Dedifferentiated amniotic fluid mesenchymal stem cell (primary cell): ENCODE results near the gene SLC25A26.
A peak's percentile ranks its signal among the peaks of the same experiment; 100 is the strongest.

ENCODE experiments used
- DNase-seq: peaks from one replicate; pipeline ENCODE4 v3.0.0-alpha.2; 2016; ENCODE audit errors: extremely low spot score

The SLC25A26 gene

DNA sequence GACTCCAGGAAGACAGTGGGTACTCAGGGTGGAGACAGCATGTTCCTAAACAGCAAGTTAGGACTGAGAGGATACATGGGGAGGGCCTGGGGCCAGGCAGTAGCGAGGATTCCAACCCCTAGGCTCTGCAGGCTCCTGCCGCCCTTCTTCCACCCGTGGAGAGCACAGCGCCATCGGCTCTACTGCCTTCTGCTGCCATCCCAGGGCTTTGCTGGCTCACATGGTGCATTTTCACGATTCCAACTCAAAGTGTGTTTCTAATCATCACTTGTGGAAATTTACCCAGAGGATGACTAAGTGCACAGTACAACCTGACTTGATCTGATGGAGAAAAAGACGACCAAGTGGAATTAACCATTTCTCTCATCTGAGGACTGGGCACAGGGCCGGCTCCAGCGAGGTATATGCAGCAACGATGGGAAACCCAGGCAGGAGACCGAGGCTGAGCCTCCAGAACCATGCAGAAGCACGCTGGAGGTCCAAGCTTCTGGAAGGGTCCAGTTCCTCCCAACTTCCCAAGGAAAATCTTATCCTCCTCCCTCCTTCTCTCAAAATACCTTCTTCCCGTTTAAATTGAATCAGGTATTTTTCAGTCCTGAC is 175.5 kb downstream of the SLC25A26 start:
- DNase-seq: no peak

DNA sequence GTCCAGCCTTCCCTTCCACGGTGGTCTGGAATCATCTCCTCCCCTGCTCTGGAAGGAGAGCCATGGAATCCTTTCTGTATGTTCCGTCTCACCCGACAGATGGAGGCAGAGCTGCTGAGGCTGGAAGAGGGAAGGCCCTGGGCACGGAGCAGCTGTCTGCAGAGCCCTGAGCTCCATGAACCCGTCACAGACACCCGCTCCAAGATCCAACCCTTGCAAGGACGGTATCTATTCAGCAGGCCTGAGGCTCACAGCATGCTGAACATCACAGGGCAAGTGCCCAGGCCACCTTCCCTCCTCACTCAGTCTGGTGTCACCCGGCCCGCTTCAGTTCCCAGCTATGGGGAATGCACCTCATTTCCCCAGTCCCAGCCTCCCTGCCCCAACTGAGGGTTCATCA is 176.1 kb downstream of the SLC25A26 start:
- no peak for DNase-seq

DNA sequence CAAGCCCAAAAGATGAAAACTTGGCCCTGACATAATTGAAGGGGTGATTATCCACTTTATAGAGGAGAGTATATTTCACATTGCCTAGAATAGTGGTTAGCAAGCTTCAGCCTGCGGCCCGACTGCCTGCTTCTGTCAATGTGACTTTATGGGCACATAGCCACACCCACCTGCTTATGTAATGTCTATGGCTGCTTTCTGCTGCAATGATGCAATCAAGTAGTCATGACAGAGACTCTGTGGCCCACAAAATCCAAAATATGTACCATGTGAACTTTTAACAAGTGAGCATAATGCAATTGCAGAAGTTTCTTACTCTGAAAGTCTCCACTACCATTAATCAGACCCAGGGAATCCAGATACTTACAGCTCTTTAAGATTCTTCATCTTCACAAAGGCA is 176.9 kb downstream of the SLC25A26 start:
- no peak for DNase-seq

DNA sequence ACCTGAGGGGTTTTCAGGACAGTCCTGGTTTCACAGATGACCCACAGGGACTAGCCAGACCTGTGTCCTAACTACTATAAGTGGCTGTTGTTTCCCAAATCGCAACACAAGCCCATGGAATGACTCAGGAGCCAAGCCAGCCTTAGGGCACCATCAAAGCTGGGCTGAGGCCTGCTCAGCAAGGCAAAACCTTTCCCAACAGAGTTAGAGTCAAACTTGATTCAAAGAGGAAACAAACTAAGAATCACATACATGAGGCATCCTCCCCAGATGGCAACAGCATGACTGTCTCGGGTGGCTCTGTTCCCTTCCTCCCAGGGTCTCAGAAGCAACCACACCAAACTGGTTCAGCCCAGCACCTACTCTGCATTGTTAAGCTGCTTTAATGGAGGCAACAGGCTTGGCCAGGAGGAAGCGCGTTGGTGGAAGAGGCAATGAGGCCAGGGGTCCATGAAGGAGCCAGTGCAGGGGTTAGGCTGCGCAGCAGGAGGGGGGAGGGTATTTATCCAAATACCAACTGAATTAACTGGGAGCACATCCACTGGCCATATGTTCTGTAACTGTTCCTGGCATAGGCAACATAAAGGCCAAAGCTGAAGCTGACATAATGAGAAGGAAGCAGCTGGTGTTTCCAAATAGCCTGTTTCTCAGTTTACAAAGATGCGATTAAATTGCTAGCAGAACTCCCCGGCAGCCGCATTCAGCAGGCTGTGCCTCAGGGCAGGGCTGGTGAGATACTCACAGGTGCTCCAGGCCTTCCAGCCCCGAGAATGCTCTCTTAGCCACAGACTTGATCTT is 177.6 kb downstream of the SLC25A26 start:
- DNase-seq: no peak

DNA sequence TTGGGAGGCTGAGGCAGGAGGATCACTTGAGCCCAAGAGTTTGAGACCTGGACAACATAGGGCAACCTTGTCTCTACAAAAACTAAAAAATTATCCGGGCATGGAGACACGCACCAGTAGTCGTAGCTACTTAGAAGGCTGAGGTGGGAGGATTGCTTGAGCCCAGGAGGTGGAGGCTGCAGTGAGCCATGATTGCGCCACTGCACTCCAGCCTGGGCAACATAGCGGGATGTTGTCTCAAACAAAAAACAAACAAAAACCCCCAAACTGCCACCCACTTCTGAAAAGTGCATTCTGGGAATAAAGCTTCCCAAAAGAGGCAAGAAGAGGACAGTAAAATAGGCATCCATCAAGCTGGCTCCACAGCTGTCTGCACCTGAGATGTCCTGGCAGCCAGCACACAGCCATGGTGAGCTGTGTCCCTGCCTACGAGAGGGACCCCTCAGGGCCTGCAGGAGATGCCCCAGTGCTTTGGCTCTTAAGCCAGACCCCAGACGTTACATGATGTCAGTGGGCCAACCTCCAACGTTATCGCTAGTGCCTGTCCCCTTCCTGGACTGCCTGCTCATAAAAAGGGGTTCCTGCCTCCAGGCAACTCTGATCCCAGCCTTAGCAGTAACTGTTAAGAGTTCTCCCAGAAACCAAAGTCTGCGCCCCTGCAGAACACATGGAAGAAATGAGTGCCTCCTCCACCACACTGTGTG is 178.9 kb downstream of the SLC25A26 start:
- DNase-seq: no peak

DNA sequence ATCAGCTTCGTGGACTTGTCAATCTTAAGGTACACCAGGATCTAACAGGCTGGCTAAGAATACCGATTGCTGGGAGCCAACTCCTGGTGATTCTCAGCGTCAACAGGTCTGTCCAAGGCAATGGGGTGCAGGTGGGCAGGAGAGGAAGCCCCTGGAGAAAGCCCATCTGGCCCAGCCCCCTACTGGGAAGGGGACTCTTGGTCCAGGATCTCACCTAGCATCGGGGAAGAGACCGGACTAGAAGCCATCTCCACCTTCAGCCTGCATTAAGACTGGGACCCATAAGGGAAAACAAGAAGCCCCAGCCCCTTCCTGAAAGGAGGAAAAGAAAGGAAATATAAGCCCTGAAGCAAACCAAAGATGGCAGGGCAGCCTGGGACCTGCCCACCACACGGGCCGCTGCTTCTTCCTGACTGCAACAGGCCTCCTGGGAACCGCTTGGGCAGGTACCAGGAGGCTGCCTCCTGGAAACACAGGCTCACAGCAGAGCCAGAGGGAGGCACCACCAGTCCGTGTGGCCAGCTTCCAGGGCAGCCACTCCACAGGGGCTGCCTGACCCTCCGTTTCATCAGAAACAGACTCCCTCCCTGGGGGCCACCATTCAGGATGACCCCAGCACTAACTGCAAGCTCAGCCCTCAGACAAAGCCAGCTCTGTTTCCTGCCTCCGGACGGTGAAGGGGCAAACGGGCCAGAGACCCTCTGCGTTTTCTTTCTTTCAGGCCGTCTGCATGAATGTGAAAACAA is 179.8 kb downstream of the SLC25A26 start:
- no peak for DNase-seq

DNA sequence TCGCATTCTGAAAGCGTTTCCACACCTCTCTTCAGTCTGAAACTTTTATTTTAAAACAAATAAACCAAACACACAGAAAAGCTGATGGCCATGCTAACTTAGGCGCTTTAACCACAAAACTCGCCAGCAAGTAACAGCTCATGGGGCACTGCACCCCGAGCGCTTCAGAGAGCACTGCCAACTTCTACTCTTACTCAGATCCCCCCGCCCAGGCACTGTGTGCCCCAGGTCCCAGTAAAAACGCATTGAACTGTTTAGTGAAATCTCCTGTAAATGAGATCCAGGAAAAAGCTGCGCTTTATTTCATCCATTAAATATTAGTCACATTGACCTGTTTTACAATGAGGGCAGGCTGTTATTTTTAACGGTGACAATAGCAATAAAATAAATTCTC is 180.4 kb downstream of the SLC25A26 start:
- DNase-seq: no peak

DNA sequence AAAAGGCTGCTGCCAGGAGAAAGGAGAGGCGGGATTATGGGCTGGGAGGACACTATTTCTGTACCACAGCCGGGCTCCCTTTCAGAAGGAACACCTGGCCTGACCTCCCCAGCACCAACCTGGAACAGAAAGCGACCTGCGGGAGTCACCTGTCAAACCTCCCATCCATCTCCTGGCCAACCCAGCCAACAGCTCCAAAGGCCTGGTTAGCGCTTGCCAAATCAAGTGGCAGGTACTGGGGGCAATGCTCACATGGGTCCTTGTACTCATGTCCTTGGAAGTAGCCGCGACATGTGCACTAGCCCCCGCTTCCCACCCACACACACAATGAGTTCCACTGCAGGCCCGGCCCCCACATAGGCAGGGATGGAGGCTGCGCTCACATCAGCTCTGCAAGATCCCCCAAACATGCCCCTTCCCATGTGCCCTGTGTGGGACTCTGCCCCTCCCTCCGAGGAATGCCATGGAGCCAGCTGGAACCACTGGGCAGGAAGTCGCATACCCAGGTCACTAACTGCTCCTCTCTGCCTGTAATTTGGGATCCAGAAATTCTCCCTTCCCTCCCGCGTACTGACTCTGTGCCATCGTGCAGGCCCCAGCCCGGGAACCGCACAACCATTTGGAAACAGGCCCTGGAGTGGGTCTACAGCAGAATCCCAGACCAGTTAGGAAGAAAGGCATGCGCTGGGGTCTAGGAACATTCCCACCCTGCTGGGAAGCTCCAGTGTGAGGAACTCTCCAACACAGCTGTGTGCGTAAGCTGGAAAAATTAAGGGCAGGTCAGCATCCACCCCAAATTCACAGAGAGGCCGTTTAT is 181.1 kb downstream of the SLC25A26 start:
- no peak for DNase-seq

DNA sequence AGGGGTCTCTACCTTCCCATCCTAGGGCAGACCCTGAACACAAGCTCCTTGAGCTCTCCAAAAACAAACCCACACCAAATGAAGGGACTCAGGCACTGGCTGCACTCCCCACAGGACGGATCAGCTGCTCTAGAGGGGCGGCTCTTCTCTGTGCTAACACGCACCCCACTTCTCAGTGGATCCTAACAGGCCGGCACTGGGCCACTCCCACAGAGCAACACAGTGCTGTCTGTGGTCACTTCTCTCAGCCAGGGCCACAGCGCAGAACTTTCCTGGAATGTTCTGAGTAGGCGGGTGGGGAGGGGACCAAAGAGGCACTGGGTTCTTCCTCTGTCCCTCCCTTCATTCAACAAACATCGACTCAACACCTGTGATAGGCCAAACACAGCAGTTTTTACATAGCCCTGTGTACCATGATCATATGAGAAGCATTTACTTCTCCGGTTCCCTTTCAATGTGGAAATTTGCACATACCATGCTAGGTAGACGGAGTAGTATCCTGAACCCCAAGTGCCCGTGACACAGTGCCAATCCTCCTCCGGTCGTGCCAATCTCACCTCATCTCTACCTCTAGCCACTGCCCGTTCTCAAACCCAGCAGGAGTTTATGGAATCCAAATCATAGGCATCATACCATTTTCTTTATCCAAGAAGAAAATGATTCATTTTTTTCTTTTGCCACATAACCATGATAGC is 181.9 kb downstream of the SLC25A26 start:
- DNase-seq: no peak

DNA sequence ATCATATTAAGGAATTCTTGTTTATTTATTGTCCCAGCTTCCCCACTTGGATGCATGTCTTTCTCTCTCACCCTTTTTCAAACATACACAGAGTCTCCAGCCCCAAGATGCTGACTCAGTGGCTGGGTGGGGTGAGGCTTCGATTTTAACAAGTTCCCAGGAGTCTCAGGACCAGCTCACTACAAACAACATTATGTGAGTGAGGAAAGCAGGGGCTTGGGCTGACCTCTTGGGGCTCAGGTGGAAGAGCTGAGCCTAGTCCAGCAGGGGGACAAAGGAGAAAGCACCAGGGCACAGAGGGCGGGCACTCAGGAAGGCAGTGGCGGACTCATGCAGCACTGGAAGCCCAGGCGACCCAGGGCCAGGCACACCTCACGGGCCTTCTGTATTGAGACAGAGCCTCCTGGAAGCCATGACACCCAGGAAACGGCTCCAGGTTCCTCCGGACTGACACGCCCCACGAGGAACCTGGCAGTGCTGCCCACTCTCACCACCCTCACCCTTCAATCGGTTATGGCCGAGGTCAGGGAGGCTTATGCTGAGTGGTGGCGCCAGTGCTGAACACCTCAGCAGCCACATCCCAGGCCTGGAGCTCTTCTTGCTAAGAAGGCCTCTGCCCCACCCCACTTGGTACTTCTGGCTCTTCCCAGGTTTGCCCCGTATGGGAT is 182.7 kb downstream of the SLC25A26 start:
- no peak for DNase-seq

DNA sequence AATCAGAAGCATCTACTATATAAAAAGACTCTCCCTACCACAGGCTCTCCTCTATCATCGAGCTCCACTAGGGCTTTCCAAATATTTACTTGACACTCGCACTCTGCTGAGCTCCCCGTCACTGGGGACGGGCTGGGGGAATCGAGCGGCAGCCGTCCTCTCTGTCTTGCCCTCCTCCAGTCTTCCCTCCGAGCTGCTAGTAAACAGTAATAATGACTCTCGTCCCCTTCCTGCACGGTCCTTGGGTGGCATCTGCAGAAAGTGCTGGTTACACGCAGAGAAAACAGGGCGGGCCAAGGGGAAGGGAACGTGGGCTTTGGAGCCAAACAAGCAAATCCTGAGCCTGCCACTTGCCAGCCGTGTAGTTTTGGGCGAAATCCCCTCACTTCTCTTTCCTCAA is 183.4 kb downstream of the SLC25A26 start:
- no peak for DNase-seq

DNA sequence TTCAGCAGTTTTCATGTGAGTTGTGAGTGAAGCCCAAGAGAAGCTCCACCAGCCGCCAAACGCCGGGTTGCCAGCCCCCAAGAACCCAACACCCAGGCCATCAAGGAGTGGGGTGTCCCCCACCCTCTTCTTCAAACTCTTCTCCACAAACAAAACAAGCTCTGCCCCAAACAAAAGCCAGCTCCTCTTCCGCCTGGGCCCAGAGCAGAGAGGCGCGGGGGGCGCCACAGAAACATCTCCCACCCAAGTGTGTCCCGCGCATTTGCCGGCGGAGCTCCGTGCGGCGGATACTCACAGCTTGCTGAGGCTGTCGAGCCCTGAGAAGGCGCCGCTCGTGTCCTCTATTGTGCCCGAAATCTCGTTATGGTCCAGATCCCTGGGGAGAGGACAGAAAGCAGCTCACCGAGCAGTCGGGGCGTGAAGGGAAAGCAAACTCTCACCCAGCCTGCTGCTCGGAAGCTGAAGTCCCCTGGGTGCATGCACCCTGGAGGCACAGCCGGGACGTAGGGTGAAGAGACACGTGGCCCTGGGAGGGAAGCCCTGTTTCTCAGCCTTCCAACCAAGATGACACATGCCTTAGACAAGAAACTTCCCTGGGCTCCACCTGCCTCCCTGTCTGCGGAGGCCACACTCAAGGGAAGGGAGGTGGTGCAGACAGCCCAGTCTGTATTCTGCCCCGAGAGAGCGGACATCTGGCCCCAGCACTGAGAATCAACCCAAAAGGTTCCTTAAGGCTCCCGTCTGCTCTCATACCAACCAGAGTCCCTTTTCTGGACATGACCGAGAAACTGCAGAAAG is 184.3 kb downstream of the SLC25A26 start:
- no peak for DNase-seq

DNA sequence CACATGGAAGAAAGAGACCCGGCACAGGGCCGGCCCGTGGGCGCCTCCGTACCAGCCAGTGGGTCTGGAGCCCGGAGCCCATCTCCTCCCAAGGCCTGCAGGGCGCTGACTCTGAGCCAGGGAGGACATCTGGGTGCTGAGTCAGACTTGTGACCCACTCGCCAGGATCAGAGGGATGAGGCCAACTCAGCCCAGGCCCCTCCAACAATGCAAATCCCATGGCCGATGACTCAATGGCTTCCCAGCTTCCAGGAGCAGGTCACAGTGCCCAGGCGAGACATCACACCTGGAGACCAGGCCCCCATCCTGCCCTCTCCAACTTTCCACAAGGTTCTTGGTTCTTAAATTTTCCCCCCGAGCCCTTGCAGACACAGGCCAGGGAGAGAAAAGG is 184.9 kb downstream of the SLC25A26 start:
- peak; percentile 43 for DNase-seq

DNA sequence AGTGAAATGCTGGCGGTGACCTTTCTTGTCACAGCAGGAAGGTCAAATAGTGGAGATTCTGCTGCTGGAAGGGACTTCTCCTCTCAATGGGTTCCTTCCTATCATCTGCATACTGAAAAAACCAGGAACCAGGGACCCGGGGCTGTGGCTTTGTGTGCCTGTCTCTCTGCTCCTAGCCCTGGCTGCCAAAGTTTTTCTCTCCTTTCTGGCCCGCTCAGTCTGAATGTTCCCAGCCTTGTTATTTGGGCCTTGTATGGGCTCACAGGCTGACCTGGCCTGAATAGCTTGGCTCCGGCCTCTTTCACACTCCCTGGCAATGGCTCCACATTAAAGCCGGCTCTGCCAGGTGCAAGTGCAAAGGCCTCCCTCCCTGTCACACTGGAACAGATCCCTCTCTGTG is 185.4 kb downstream of the SLC25A26 start:
- DNase-seq: no peak

DNA sequence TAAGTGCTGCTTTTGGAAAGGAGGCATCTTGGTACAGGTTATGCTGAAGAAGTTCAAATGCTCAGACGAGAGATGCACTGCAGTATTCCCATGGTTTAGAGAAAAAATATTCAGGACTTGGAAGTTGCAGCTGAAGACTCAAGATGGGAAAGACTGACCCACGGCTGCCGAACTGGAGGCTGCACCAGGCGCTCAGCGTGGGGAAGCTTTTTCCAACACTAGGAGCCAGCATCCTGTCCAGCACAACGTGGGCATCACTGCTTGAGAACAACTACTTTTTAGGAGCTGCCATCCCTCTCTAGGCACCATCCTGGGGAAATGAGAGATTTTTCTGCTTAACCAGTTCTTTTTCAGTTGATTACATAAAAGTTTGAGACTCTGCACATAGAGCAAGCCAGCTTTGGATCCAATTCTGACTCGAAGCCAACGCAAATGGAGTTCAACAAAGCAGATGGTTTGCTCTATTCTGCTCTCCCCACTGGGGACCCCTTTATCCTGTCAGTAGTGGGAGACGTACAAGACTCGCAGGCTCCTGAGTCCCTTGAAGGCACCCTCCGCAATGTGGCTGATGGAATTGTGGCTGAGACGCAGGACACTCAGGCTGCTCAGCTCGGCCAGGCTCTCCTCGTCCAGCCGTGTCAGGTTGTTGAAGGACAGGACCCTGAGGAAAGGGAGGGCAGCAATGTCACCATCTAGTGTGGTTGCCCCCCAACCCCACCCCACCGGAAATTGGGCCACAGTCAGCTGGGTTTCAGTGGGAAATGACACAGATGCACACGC is 186.2 kb downstream of the SLC25A26 start:
- DNase-seq: no peak

DNA sequence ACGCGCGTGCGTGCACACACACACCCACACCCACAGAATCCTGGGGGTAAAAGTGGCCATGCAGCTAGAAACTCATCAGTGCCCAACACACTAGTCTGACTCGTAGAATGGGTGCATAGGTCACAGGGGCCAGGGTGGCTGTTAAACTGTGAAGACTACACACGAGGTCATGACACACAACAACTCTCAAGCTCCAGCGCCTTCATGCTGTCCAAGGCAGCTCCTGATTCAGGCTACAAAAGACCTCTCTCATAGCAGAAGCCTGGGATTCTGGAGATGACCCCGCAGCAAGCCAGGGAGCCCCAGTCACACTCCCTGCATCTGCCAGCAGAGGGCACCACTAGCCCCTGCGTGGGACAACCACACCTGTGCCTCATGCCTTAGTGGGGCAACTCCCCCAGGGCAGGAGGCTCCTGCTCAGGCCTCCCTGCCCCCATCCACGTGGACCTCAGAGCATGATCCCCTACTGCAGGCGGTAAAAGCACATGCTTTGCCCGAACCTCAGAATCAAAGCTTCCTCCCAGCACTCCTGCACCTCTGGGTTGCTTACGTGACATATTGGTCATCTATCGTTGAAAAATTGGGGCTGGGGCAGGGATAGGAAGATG is 186.9 kb downstream of the SLC25A26 start:
- no peak for DNase-seq

DNA sequence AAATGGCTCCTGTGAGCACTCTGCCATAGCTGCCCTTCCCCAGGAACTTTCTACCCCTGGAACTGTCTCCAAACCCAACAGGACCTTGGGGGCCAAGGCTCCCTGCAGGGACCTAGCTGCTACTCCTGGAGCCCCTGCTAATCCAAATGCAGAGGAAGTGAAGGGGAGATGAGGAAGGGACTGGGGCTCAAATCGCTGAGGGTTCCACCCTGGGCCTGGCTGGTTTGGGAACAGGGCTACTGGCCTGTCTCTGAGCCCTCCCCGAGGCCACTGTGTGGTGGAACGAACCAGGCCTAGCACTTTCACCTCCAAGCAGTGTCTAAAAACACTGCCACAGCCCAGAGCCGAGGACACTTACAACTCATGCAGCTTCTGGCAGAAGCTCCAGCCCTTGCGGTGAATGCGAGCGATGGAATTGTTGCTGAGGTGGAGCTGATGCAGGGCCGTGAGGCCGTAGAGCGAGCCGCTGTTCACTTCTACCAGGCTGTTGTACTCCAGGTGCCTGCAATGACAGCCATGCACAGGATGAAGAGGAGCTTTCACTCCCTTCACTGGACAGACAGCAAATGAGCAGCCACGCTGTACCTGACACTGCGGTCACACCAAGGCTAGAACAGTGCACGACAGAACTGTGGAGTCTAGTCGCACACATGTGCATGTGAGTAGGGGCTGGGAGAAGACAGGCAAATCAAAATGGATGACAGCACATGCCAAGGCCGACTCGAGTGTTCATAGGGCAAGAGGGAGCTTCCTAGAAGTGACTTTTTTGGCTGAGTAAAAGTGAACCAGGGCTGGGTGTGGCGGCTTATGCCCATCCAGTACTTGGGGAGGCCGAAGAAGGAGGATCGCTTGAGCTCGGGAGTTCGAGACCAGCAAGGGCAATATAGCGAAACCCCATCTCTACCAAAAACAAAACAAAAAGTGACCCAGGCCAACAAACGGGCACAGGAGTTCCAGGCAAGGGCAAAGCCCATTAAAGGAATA is 189.3 kb downstream of the SLC25A26 start:
- DNase-seq: no peak
